ENCODE data around the gene CNDP1.

DNA sequence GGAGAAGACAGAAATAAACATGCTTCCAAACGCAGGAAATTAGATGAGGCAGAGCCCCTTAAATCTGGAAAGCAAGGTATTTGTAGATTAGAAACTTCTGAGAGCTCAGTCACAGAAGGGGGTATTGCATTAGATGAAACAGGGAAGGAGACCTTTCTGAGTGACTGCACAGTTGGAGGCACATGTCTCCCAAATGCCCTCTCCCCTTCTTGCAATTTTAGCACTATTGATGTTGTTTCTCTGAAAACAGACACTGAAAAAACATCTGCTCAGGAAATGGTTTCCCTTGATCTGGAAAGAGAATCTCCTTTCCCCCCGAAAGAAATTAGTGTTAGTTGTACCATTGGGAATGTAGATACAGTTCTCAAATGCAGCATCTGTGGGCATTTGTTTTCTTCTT, 96.9 kb downstream of the CNDP1 start:
- TF ChIP-seq, protein P1, sequence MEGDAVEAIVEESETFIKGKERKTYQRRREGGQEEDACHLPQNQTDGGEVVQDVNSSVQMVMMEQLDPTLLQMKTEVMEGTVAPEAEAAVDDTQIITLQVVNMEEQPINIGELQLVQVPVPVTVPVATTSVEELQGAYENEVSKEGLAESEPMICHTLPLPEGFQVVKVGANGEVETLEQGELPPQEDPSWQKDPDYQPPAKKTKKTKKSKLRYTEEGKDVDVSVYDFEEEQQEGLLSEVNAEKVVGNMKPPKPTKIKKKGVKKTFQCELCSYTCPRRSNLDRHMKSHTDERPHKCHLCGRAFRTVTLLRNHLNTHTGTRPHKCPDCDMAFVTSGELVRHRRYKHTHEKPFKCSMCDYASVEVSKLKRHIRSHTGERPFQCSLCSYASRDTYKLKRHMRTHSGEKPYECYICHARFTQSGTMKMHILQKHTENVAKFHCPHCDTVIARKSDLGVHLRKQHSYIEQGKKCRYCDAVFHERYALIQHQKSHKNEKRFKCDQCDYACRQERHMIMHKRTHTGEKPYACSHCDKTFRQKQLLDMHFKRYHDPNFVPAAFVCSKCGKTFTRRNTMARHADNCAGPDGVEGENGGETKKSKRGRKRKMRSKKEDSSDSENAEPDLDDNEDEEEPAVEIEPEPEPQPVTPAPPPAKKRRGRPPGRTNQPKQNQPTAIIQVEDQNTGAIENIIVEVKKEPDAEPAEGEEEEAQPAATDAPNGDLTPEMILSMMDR (IDR thresholded peaks at IDR 0.05): no peak
- TF ChIP-seq POLR2A (IDR thresholded peaks at IDR 0.05): no peak
